Left renal cortex interstitium (tissue), 4 donors: ENCODE results near the gene PIAS4. TPM values are rescaled to one million over a fixed set of nuclear protein-coding genes. Genes with fewer than 3 reads are reported as not detected.
"Not testable (repeated sequence)": the region's sequence is repeated elsewhere in the genome, so short reads cannot be mapped to it uniquely, and the experiment has no call there.

ENCODE experiments used
- DNase-seq, 4 donors: peaks; one replicate each; pipeline ENCODE4 v3.0.0-alpha.2; 2013; ENCODE audit warnings: low read depth in 4 of 4, low spot score in 2 of 4, missing footprints in 1 of 4
- polyA plus RNA-seq, 4 donors: library from polyadenylated mRNA; unstranded; fragments of 120-200 nt; gene quantifications; one replicate each; pipeline ENCODE4 v1.2.1, GENCODE V29; 2013; ENCODE audit not compliant: insufficient read length in 4 of 4

Gene PIAS4
- polyA plus RNA-seq, 4 donors, result 29.0 to 50.9 (median 36.3) TPM

GRCh38 chr19:3987619-3988371 is 19.7 kb upstream of the PIAS4 start:
- DNase-seq, result peak in 1 of 4 donors; percentile 74

- DNase-seq, result no peak
Observed at GRCh38 chr19:3990815-3991117, 16.8 kb upstream of the PIAS4 start.

- no peak for DNase-seq
Observed at GRCh38 chr19:3995607-3996006, 11.9 kb upstream of the PIAS4 start.

- DNase-seq, result not testable (repeated sequence)
Observed at GRCh38 chr19:3998667-3999412, 8.7 kb upstream of the PIAS4 start.

- DNase-seq, result not testable (repeated sequence)
Observed at GRCh38 chr19:4000798-4001197, 6.7 kb upstream of the PIAS4 start.

GRCh38 chr19:4005436-4005835 is 2.1 kb upstream of the PIAS4 start:
- DNase-seq, result not testable (repeated sequence)

- no peak for DNase-seq
Observed at GRCh38 chr19:4007836-4008539, 452 bp downstream of the PIAS4 start.

GRCh38 chr19:4009990-4010807 is 2.7 kb downstream of the PIAS4 start:
- DNase-seq, result no peak

GRCh38 chr19:4010808-4011110 is 3.2 kb downstream of the PIAS4 start:
- DNase-seq, result no peak

- DNase-seq, result not testable (repeated sequence)
Observed at GRCh38 chr19:4011430-4011829, 3.9 kb downstream of the PIAS4 start.

- no peak for DNase-seq
Observed at GRCh38 chr19:4012092-4012974, 4.8 kb downstream of the PIAS4 start.

- no peak for DNase-seq
Observed at GRCh38 chr19:4012975-4013634, 5.6 kb downstream of the PIAS4 start.

- no peak for DNase-seq
Observed at GRCh38 chr19:4013886-4014540, 6.5 kb downstream of the PIAS4 start.

- no peak for DNase-seq
Observed at GRCh38 chr19:4014541-4015491, 7.3 kb downstream of the PIAS4 start.

GRCh38 chr19:4015705-4016402 is 8.3 kb downstream of the PIAS4 start:
- DNase-seq, result peak in 3 of 4 donors; percentile 60 to 82 (median 82)

- DNase-seq, result no peak
Observed at GRCh38 chr19:4016486-4016885, 8.9 kb downstream of the PIAS4 start.
